ENCODE results near the gene ABCA8.

DNA sequence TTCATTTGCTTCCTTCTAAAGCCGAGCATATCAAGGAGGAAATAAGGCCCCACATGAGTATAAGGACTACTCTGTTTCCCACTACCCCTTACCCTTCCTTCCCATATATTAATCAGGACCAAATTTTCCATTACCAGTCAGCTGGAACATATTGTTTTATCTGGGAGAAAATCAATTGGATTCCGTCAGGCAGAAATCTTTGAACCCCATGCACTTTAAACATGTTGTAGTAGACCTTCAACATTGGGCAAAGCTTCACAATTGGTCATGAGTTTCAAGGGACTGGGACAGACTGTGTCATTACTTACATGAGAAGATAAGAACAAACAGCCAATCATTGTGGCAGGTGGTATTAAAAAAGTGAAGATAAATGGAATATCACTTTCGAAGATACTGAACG, 70.3 kb downstream of the ABCA8 start:
- TF ChIP-seq ZNF274 (IDR thresholded peaks at IDR 0.05; ENCODE audit: low read depth, low read length) = no peak
- TF ChIP-seq SUZ12 (IDR thresholded peaks at IDR 0.05; ENCODE audit: extremely low read depth, insufficient read depth, insufficient read length) = no peak
- TF ChIP-seq YY1 (IDR thresholded peaks at IDR 0.05; ENCODE audit: insufficient read depth, insufficient read length) = no peak
